ENCODE measurements around the gene UHRF1. TPM values are rescaled to one million over a fixed set of nuclear protein-coding genes. Genes with fewer than 3 reads are reported as not detected.

The UHRF1 gene
- polyA plus RNA-seq, 1 of the 3 experiments (the other 2 are of a cell fraction): 43.4 TPM

DNA sequence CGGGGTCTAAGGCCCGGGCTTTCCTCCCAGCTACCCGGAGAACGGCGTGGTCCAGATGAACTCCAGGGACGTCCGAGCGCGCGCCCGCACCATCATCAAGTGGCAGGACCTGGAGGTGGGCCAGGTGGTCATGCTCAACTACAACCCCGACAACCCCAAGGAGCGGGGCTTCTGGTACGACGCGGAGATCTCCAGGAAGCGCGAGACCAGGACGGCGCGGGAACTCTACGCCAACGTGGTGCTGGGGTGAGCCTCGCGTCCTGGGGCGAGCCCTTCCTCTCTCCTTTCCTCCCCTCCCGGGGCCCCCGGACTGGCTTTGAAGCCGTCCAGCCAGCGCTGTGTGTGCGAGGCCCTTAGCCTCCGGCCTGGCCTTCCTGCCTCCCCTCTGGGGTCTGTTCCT lies 23.4 kb downstream of the UHRF1 start:
- ChIA-PET POLR2A (no interaction called here), CTCF (interaction anchor here (1.0 to 2.0 kb wide), 3 partner anchors 8 to 60 kb away, joined by 3 to 5 read pairs (median 4); no protein-coding TSS in a partner anchor)
- no peak overlapping the region for H3K9ac ChIP-seq
- H3K9me2 ChIP-seq: no peaks in the 10 kb centered on the region
- no peak for TF ChIP-seq RFX5 (IDR thresholded peaks at IDR 0.05; ENCODE audit: low read length)
- TF ChIP-seq MEF2A (IDR thresholded peaks at IDR 0.05; ENCODE audit: borderline replicate concordance, low read depth): no peak
- no peak for TF ChIP-seq SMC3 (IDR thresholded peaks at IDR 0.05; ENCODE audit: low read depth, low read length)
- no peak for TF ChIP-seq ELF1 (IDR thresholded peaks at IDR 0.05)
- TF ChIP-seq MXI1 (IDR thresholded peaks at IDR 0.05; ENCODE audit: low read depth, low read length): no peak
- TF ChIP-seq GATA2 (CRISPR knock-in tag; IDR thresholded peaks at IDR 0.05): no peak
- no peak for TF ChIP-seq TEAD4 (IDR thresholded peaks at IDR 0.05; ENCODE audit: borderline replicate concordance, insufficient read depth)
- TF ChIP-seq, protein P1, sequence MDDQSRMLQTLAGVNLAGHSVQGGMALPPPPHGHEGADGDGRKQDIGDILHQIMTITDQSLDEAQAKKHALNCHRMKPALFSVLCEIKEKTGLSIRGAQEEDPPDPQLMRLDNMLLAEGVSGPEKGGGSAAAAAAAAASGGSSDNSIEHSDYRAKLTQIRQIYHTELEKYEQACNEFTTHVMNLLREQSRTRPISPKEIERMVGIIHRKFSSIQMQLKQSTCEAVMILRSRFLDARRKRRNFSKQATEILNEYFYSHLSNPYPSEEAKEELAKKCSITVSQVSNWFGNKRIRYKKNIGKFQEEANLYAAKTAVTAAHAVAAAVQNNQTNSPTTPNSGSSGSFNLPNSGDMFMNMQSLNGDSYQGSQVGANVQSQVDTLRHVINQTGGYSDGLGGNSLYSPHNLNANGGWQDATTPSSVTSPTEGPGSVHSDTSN (IDR thresholded peaks at IDR 0.05): no peak
- no peak for TF ChIP-seq GABPA (IDR thresholded peaks at IDR 0.05; ENCODE audit: low read depth)
- no peak for TF ChIP-seq RXRA (IDR thresholded peaks at IDR 0.05; ENCODE audit: borderline replicate concordance, low read depth)
- no peak for TF ChIP-seq TAF1 (IDR thresholded peaks at IDR 0.05; ENCODE audit: borderline replicate concordance, low read depth, low read length)
- TF ChIP-seq, protein P2, sequence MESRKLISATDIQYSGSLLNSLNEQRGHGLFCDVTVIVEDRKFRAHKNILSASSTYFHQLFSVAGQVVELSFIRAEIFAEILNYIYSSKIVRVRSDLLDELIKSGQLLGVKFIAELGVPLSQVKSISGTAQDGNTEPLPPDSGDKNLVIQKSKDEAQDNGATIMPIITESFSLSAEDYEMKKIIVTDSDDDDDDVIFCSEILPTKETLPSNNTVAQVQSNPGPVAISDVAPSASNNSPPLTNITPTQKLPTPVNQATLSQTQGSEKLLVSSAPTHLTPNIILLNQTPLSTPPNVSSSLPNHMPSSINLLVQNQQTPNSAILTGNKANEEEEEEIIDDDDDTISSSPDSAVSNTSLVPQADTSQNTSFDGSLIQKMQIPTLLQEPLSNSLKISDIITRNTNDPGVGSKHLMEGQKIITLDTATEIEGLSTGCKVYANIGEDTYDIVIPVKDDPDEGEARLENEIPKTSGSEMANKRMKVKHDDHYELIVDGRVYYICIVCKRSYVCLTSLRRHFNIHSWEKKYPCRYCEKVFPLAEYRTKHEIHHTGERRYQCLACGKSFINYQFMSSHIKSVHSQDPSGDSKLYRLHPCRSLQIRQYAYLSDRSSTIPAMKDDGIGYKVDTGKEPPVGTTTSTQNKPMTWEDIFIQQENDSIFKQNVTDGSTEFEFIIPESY (IDR thresholded peaks at IDR 0.05; ENCODE audit: borderline replicate concordance, low read depth): no peak
- H4K20me1 ChIP-seq (ENCODE audit: insufficient read depth): peaks cover 28% of the 10 kb centered on the region
- no peaks in the 10 kb centered on the region for H3K4me1 ChIP-seq (ENCODE audit: control insufficient read depth in 1 of 2, insufficient read depth in 2 of 2, low read depth in 1 of 2, low read length in 1 of 2)
- 96% methylated on average over 13 of the region's 32 CpGs for WGBS (ENCODE audit: low lambda C conversion rate)
- H3K27me3 ChIP-seq (ENCODE audit: insufficient read depth): no peaks in the 10 kb centered on the region
- H2AFZ ChIP-seq (ENCODE audit: low read depth): no peak overlapping the region
- H3K9me3 ChIP-seq: no peaks in the 10 kb centered on the region
- peaks cover 14% of the 10 kb centered on the region for H3F3A ChIP-seq (replicated peaks; ENCODE audit: insufficient read depth)
- peaks cover 84% of the 10 kb centered on the region for H3K79me2 ChIP-seq (ENCODE audit: insufficient read depth)
- no peak overlapping the region for H3K27ac ChIP-seq (ENCODE audit: low read depth in 2 of 2, low read length in 1 of 2)
- H3K36me3 ChIP-seq (replicated peaks in 1 of 2; ENCODE audit: control insufficient read depth in 1 of 2, insufficient read depth in 2 of 2, low read length in 1 of 2): peaks cover 20 to 34% of the 10 kb centered on the region in 2 experiments
- no peak overlapping the region for H3K4me3 ChIP-seq (ENCODE audit: low read depth in 2 of 2, low read length in 1 of 2)
- H3K4me2 ChIP-seq: no peak overlapping the region
- no peak for DNase-seq

DNA sequence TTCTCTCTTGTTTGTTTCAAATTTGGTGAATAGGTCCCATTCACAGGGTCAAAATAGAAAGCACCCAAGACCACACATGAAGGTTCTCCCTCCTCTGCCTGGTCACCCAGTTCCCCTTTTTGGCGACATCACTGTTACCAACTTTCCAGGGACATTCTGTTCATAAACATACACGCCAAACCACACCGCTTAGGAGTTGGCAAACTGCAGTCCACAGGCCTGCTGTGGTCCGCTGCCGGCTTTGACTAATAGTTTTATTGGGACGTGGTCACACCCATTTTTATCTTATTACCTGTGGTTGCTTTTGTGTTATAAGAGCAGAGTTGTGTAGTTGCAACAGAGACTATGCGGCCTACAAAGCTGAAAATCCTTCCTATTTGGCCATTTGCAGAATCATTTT lies 24.2 kb downstream of the UHRF1 start:
- H3K27ac ChIP-seq (ENCODE audit: low read depth in 2 of 2, low read length in 1 of 2): no peak overlapping the region
- no peak overlapping the region for H3K4me2 ChIP-seq
- TF ChIP-seq, protein P1 (IDR thresholded peaks at IDR 0.05): no peak
- no peak for TF ChIP-seq FOSL2 (IDR thresholded peaks at IDR 0.05; ENCODE audit: borderline replicate concordance, low read depth)
- TF ChIP-seq, protein P3, sequence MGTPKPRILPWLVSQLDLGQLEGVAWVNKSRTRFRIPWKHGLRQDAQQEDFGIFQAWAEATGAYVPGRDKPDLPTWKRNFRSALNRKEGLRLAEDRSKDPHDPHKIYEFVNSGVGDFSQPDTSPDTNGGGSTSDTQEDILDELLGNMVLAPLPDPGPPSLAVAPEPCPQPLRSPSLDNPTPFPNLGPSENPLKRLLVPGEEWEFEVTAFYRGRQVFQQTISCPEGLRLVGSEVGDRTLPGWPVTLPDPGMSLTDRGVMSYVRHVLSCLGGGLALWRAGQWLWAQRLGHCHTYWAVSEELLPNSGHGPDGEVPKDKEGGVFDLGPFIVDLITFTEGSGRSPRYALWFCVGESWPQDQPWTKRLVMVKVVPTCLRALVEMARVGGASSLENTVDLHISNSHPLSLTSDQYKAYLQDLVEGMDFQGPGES (IDR thresholded peaks at IDR 0.05; ENCODE audit: low read depth, low read length): no peak
- TF ChIP-seq TCF12 (IDR thresholded peaks at IDR 0.05): no peak
- TF ChIP-seq, protein P4, sequence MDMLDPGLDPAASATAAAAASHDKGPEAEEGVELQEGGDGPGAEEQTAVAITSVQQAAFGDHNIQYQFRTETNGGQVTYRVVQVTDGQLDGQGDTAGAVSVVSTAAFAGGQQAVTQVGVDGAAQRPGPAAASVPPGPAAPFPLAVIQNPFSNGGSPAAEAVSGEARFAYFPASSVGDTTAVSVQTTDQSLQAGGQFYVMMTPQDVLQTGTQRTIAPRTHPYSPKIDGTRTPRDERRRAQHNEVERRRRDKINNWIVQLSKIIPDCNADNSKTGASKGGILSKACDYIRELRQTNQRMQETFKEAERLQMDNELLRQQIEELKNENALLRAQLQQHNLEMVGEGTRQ (IDR thresholded peaks at IDR 0.05; ENCODE audit: borderline replicate concordance, low read depth, low read length): no peak
- no peak for TF ChIP-seq NFIC (IDR thresholded peaks at IDR 0.05; ENCODE audit: borderline replicate concordance)
- no peaks in the 10 kb centered on the region for H3K4me1 ChIP-seq (ENCODE audit: control insufficient read depth in 1 of 2, insufficient read depth in 2 of 2, low read depth in 1 of 2, low read length in 1 of 2)
- H3K36me3 ChIP-seq (replicated peaks in 1 of 2; ENCODE audit: control insufficient read depth in 1 of 2, insufficient read depth in 2 of 2, low read length in 1 of 2): peaks cover 20 to 34% of the 10 kb centered on the region in 2 experiments
- H3K9me3 ChIP-seq: no peaks in the 10 kb centered on the region
- peaks cover 20% of the 10 kb centered on the region for H4K20me1 ChIP-seq (ENCODE audit: insufficient read depth)
- no peak overlapping the region for H2AFZ ChIP-seq (ENCODE audit: low read depth)
- no peak overlapping the region for H3K4me3 ChIP-seq (ENCODE audit: low read depth in 2 of 2, low read length in 1 of 2)
- peaks cover 14% of the 10 kb centered on the region for H3F3A ChIP-seq (replicated peaks; ENCODE audit: insufficient read depth)
- peaks cover 83% of the 10 kb centered on the region for H3K79me2 ChIP-seq (ENCODE audit: insufficient read depth)
- no peaks in the 10 kb centered on the region for H3K27me3 ChIP-seq (ENCODE audit: insufficient read depth)
- POLR2A ChIA-PET: no interaction called here
- 87% methylated on average over 7 of the region's 7 CpGs for WGBS (ENCODE audit: low lambda C conversion rate)
- no peak overlapping the region for H3K9ac ChIP-seq
- no peaks in the 10 kb centered on the region for H3K9me2 ChIP-seq
- DNase-seq: no peak
- CTCF ChIA-PET: interaction anchor here (0.6 to 1.3 kb wide), 2 partner anchors 61 to 216 kb away, joined by 3 read pairs; no protein-coding TSS in a partner anchor

Data from SK-N-SH (cell line).